SK-N-SH treated with all-trans-retinoic acid at 6 μM for 48 hours (cell line): ENCODE measurements around the gene RAVER2.

Source experiments
- BACH2 ChIP-seq: fragments of 250-450 bp; sonication (Bioruptor Pico); IDR thresholded peaks from 2 replicates; pipeline ENCODE4 v1.9.0; 2021; ENCODE audit warnings: mild to moderate bottlenecking, borderline replicate concordance
- ESRRG ChIP-seq: fragments of 250-450 bp; sonication (Bioruptor Pico); IDR thresholded peaks from 2 replicates; pipeline ENCODE4 v1.6.1; 2021; ENCODE audit warnings: mild to moderate bottlenecking
- OSR1 ChIP-seq: fragments of 250-450 bp; sonication (Bioruptor Pico); IDR thresholded peaks from 2 replicates; pipeline ENCODE4 v1.8.0; 2022; ENCODE audit warnings: moderate library complexity, mild to moderate bottlenecking, inconsistent platforms
- PATZ1 ChIP-seq: fragments of 250-450 bp; sonication (Bioruptor Pico); IDR thresholded peaks from 2 replicates; pipeline ENCODE4 v1.8.0; 2020; ENCODE audit warnings: mild to moderate bottlenecking, moderate library complexity, borderline replicate concordance
- POU6F1 ChIP-seq: fragments of 250-450 bp; sonication (Bioruptor Pico); IDR thresholded peaks from 2 replicates; pipeline ENCODE4 v1.8.0; 2021; ENCODE audit warnings: low read depth, mild to moderate bottlenecking, moderate library complexity, borderline replicate concordance
- PPARA ChIP-seq: fragments of 250-450 bp; sonication (Bioruptor Pico); IDR thresholded peaks from 2 replicates; pipeline ENCODE4 v1.5.0; 2020; ENCODE audit warnings: mild to moderate bottlenecking, borderline replicate concordance
- RARB ChIP-seq: fragments of 250-450 bp; sonication (Bioruptor Pico); IDR thresholded peaks from 2 replicates; pipeline ENCODE4 v1.8.0; 2021; ENCODE audit warnings: mild to moderate bottlenecking, moderate library complexity
- SNAI2 ChIP-seq: fragments of 250-450 bp; sonication (Bioruptor Pico); IDR thresholded peaks from 2 replicates; pipeline ENCODE4 v1.5.0; 2020; ENCODE audit warnings: mild to moderate bottlenecking, moderate library complexity
- ZC3H10 ChIP-seq: fragments of 250-450 bp; sonication (Bioruptor Pico); IDR thresholded peaks from 2 replicates; pipeline ENCODE4 v1.5.1; 2021; ENCODE audit warnings: mild to moderate bottlenecking, moderate library complexity
- ZFP3 ChIP-seq: fragments of 250-450 bp; sonication (Bioruptor Pico); IDR thresholded peaks from 2 replicates; pipeline ENCODE4 v1.5.0; 2020; ENCODE audit warnings: mild to moderate bottlenecking, moderate library complexity
- ZFP30 ChIP-seq: fragments of 450-650 bp; formaldehyde crosslinking; IDR thresholded peaks from 2 replicates; pipeline ENCODE4 v1.5.0; 2022; ENCODE audit warnings: mild to moderate bottlenecking, moderate library complexity

- TF ChIP-seq BACH2 (no peak), PATZ1 (no peak), OSR1 (CRISPR knock-in tag) (no peak), PPARA (CRISPR knock-in tag) (no peak), ZFP3 (CRISPR knock-in tag) (no peak), ESRRG (no peak), ZFP30 (CRISPR knock-in tag) (no peak), SNAI2 (CRISPR knock-in tag) (no peak), POU6F1 (CRISPR knock-in tag) (no peak), RARB (CRISPR knock-in tag) (no peak), ZC3H10 (no peak)
These were observed 45.5 kb upstream of the RAVER2 start for GRCh38 chr1:64699327-64699726.
